ENCODE data around the gene ORAI2. TPM values are rescaled to one million over a fixed set of nuclear protein-coding genes. Genes with fewer than 3 reads are reported as not detected.

ORAI2 gene
- total and polyA plus RNA-seq, 2 of the 8 experiments (the other 6 are each of a cell fraction or from before 2014, with no cell fraction given) = 20.7 to 35.2 TPM

GRCh38 chr7:102398543-102398942 is 34.8 kb upstream of the ORAI2 start:
- H2AFZ ChIP-seq (ENCODE audit: low read length) = no peak overlapping the region
- H2BK120ac ChIP-seq (replicated peaks; ENCODE audit: low read depth, low read length) = no peak overlapping the region
- H2BK5ac ChIP-seq (ENCODE audit: low read depth, low read length) = no peak overlapping the region
- H2BK20ac ChIP-seq (ENCODE audit: low read length) = no peak overlapping the region
- no peak overlapping the region for H3K23ac ChIP-seq (ENCODE audit: insufficient read length)
- H4K91ac ChIP-seq (replicated peaks; ENCODE audit: insufficient read length, low read length) = no peak overlapping the region
- H4K20me1 ChIP-seq (replicated peaks in 1 of 2; ENCODE audit: control insufficient read depth in 1 of 2, insufficient read depth in 2 of 2, low read length in 2 of 2) = peaks cover 0 to 2% of the 10 kb centered on the region in 2 experiments
- H3K79me1 ChIP-seq (ENCODE audit: low read depth, low read length) = no peaks in the 10 kb centered on the region
- no peak overlapping the region for H3K9ac ChIP-seq (replicated peaks in 1 of 4; ENCODE audit: extremely low read depth in 1 of 4, low read depth in 3 of 4, low read length in 3 of 4)
- no peak overlapping the region for H3K4me2 ChIP-seq (ENCODE audit: insufficient read depth in 1 of 2, low read depth in 2 of 2, low read length in 2 of 2)
- H3K56ac ChIP-seq (replicated peaks; ENCODE audit: insufficient read length, low read depth, low read length) = no peak overlapping the region
- no peak overlapping the region for H3K14ac ChIP-seq (ENCODE audit: insufficient read length)
- no peak overlapping the region for H4K8ac ChIP-seq (ENCODE audit: extremely low read depth, insufficient read depth, low read length)
- no peak overlapping the region for H3K18ac ChIP-seq (ENCODE audit: extremely low read depth, low read length)
- no peak overlapping the region for H2AK5ac ChIP-seq (ENCODE audit: low read depth, low read length)
- no peak overlapping the region for H3K27ac ChIP-seq (ENCODE audit: low read depth, low read length)
- H4K5ac ChIP-seq (ENCODE audit: insufficient read length, low read depth, low read length) = no peak overlapping the region
- TF ChIP-seq E2F6 (IDR thresholded peaks at IDR 0.05) (no peak), CBX8 (IDR thresholded peaks at IDR 0.05; ENCODE audit: borderline replicate concordance, low read depth, low read length) (no peak), SIRT6 (IDR thresholded peaks at IDR 0.05; ENCODE audit: low read length) (no peak), SRF (IDR thresholded peaks at IDR 0.05; ENCODE audit: low read depth, low read length) (no peak), POU5F1 (IDR thresholded peaks at IDR 0.05; ENCODE audit: low read depth, low read length) (no peak), SUZ12 (IDR thresholded peaks at IDR 0.05; ENCODE audit: low read length) (no peak), RNF2 (IDR thresholded peaks at IDR 0.05; ENCODE audit: borderline replicate concordance, low read depth, low read length, missing control alignments, poor library complexity, severe bottlenecking) (no peak), SP1 (IDR thresholded peaks at IDR 0.05; ENCODE audit: low read depth, low read length) (no peak)
- peaks cover 3 to 11% of the 10 kb centered on the region in 2 experiments; a peak in 2 of 4 replicates for H3K79me2 ChIP-seq (ENCODE audit: control insufficient read depth in 1 of 2, insufficient read depth in 2 of 2, low read length in 2 of 2)
- H3K4me3 ChIP-seq (ENCODE audit: extremely low read depth in 1 of 4, insufficient read depth in 2 of 4, low read depth in 3 of 4, low read length in 4 of 4) = no peak overlapping the region
- POLR2A ChIA-PET (ENCODE audit: partially characterized antibody) = interaction anchor here (1.2 to 3.8 kb wide), 2 partner anchors 14 to 66 kb away, joined by 6 to 14 read pairs; partner anchors contain the start of genes ALKBH4 and LRWD1
- H3K36me3 ChIP-seq (ENCODE audit: control insufficient read depth in 2 of 4, insufficient read depth in 4 of 4, low read length in 3 of 4) = peaks cover 2 to 27% (median 15%) of the 10 kb centered on the region in 4 experiments; a peak in 7 of 8 replicates
- no peak overlapping the region for H3K4ac ChIP-seq (replicated peaks; ENCODE audit: insufficient read length, low read depth, low read length)
- H3K23me2 ChIP-seq (ENCODE audit: low read depth, low read length) = peaks cover 11% of the 10 kb centered on the region
- no peaks in the 10 kb centered on the region for H3K27me3 ChIP-seq (replicated peaks in 1 of 4; ENCODE audit: control insufficient read depth in 3 of 4, extremely low read depth in 1 of 4, insufficient read depth in 3 of 4, low read length in 3 of 4)
- FAIRE-seq (no peak), DNase-seq (ENCODE audit: low read depth in 1 of 2, low spot score in 2 of 2) (no peak)
- no peak overlapping the region for H2BK15ac ChIP-seq (ENCODE audit: low read length)
- H3K4me1 ChIP-seq (replicated peaks in 1 of 4; ENCODE audit: control insufficient read depth in 3 of 4, insufficient read depth in 4 of 4, low read length in 3 of 4) = peaks cover 0 to 6% (median 2%) of the 10 kb centered on the region in 4 experiments; a peak in 2 of 7 replicates
- WGBS, 2 experiments (ENCODE audit: extremely low coverage in 1 of 2, insufficient coverage in 1 of 2, insufficient read length in 1 of 2, insufficient replicate concordance in 2 of 2, low coverage in 1 of 2, low lambda C conversion rate in 2 of 2, missing lambda C conversion rate in 1 of 2) = 93% methylated on average over 8 of the region's 8 CpGs; no CpG with 5 or more reads in 1 of the 2 experiments
- H2BK12ac ChIP-seq (ENCODE audit: low read depth, low read length) = no peak overlapping the region
- no peaks in the 10 kb centered on the region for H3K9me3 ChIP-seq (ENCODE audit: insufficient read depth in 2 of 2, low read depth in 1 of 2, low read length in 1 of 2)
- CTCF ChIA-PET (ENCODE audit: partially characterized antibody) = interaction anchor here (0.9 to 1.5 kb wide), 3 partner anchors 12 to 58 kb away, joined by 3 to 5 read pairs (median 4); no protein-coding TSS in a partner anchor
